UCSD-AML1 (cell line): ENCODE data around the gene USH2A.

Source experiments
- DNase-seq: peaks from one replicate; lab custom pipeline; 2025; ENCODE audit not compliant: unreplicated experiment; lab: John Stamatoyannopoulos, UW

The USH2A gene

GRCh38 chr1:215603319-215603718 is 819.9 kb downstream of the USH2A start:
- no peak for DNase-seq

DNA sequence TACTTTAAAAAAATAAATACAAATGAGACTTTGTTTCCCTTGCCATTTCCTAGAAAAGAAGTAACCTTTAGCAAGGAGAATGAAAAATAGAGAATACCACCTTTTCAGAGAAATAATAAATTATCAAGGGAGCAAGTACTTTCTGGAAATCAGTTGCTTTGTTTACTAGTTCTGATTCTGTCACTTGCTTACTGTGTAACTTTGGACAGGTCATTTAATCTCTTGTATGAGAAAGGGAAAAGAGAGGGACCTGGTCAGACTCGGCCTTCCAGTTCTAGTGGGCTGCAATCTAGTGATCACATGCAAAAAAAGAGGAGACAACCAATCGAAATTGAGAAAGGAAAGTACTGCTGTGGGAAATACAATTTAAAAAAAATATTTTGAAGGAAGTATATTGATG is 822.0 kb downstream of the USH2A start:
- DNase-seq: no peak

DNA sequence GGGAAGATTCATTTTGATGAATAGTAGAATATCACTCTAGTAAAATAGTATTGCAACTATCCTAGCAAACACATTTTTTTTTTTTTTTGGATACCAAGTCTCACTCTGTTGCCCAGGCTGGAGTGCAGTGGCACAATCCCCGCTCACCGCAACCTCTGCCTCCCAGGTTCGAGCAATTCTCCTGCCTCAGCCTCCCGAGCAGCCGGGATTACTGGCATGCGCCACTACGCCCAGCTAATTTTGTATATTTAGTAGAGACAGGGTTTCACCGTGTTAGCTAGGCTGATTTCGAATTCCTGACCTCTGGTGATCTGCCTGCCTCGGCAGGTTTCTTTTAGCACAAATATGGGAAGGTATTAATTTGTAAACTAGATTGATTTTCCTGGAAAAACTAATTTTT is 822.4 kb downstream of the USH2A start:
- no peak for DNase-seq

DNA sequence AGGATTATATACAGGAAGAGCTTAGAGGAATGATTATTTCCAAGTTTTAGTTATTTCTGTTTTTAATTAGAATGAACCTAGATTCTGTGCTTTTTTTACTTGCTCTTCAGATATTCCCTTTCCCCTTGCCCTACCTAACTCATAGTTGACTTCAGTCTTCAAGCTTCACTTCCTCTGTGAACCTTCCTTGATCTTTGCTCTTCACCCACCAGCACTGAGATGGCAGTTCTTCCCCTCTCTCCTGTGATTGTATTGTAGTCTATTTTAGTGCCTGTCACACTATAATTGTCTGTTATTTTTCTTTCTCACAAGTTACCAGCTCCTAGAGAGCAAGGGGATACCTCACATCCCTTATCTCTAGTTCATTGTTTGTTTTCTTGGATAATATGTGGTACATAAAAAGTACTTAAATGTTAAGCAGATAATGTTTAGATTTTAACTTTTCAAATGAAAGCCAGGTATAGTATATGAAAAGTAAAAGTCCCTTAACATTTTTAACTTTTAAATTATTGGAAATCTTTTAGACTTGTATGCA is 822.9 kb downstream of the USH2A start:
- no peak for DNase-seq

- DNase-seq: no peak
These were observed 823.7 kb downstream of the USH2A start for GRCh38 chr1:215599418-215600074.

DNA sequence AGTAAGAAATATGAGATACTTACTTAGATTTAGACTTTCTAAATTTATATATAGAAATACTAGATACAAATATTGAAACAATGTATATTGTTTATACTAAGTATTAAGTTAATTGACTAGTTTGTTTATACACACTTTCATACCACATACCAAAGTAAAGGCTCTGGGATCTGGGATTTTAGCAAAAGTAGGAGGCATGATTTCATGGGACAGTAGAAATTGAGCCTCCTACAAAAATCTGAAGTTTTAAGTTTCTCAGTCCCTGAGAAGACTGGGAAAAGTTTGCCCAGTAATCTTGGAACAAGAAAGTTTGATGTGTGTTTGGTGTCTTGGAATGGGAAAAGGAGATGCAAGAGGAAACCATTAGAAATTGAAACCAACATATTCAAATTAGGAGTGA is 825.3 kb downstream of the USH2A start:
- DNase-seq: no peak

GRCh38 chr1:215595231-215595630 is 828.0 kb downstream of the USH2A start:
- DNase-seq: no peak

DNA sequence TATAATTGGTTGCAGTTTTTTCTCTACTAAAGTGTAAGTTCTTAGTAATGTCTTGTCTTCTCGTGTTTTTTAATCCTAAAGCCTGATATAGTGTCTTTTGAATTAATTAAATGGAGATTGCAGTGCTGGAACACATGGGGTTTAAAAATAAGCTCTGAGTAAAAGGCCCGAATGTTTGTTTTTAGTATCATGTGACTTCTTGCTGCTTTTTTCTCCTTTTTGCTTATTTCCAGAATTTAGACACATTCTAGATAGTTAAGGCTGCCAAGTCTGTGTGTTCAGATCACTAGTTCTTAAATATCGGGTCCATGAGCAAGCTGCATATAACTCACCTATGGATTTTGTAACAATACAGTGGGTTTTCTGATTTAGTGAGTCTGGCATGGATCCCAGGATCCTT is 828.6 kb downstream of the USH2A start:
- DNase-seq: no peak

- no peak for DNase-seq
These were observed 832.3 kb downstream of the USH2A start for GRCh38 chr1:215590779-215591491.

GRCh38 chr1:215589650-215590435 is 833.4 kb downstream of the USH2A start:
- no peak for DNase-seq

DNA sequence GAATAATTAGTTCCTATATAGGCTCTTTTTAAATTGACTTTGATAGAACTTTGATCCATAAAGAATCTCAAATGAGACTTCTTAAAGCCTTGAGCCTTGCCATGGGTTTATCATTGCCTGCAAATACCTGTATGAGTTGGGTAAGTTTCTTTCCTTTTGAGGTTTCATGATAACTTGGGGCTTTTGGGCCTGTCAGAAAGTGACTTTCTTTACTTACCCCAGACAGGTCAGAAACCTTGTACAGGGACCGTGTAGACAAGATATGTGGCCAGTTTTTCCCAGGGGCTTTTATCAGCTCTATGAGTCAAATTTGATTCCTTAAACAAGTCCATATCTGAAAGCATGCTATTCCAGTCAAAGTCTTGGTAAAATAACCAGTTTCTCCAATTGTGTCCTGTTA is 838.9 kb downstream of the USH2A start:
- DNase-seq: no peak

DNA sequence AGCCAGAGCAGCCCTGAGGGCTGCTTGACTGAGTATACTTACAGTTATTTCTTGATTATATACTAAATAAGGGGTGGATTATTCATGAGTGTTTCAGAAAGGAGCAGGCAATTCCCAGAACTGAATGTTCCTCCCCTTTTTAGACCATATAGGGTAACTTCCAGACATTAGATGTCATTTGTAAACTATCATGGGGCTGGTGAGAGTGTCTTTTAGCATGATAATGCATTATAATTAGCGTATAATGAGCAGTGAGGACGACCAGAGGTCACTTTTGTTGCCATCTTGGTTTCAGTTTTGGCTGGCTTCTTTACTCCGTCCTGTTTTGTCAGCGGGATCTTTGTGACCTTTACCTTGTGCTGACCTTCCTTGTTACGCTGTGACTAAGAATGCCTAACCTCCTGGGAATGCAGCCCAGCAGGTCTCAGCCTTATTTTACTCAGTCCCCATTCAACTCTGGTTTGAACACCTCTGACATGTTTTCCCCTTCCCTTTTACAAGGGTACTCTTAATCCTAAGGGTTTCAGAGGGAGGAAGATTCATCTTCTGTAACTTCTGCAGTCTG is 840.0 kb downstream of the USH2A start:
- DNase-seq: no peak

- DNase-seq: no peak
These were observed 841.4 kb downstream of the USH2A start for GRCh38 chr1:215581896-215582295.
